SK-N-SH treated with all-trans-retinoic acid at 6 μM for 48 hours (cell line): ENCODE measurements around the gene MAPKBP1.

ENCODE experiments used
- ATAC-seq: fragments of 200-7000 bp; cut with Tn5 transposase; 3 replicates; pipeline ENCODE4 v1.9.1; 2020; ENCODE audit warnings: mild to moderate bottlenecking, moderate library complexity
- ARNTL ChIP-seq: fragments of 450-650 bp; formaldehyde crosslinking; IDR thresholded peaks from 2 replicates; pipeline ENCODE4 v1.5.0; 2020; ENCODE audit warnings: low read depth, mild to moderate bottlenecking, moderate library complexity, borderline replicate concordance
- BACH2 ChIP-seq: fragments of 250-450 bp; sonication (Bioruptor Pico); IDR thresholded peaks from 2 replicates; pipeline ENCODE4 v1.9.0; 2021; ENCODE audit warnings: mild to moderate bottlenecking, borderline replicate concordance
- CSDC2 ChIP-seq: fragments of 250-450 bp; sonication (Bioruptor Pico); IDR thresholded peaks from 2 replicates; pipeline ENCODE4 v1.5.0; 2020; ENCODE audit warnings: mild to moderate bottlenecking, moderate library complexity
- GLIS3 ChIP-seq: fragments of 250-450 bp; sonication (Bioruptor Pico); IDR thresholded peaks from 2 replicates; pipeline ENCODE4 v1.5.0; 2020; ENCODE audit warnings: mild to moderate bottlenecking, moderate library complexity
- ISL1 ChIP-seq: fragments of 250-450 bp; sonication (Bioruptor Pico); IDR thresholded peaks from 2 replicates; pipeline ENCODE4 v2.1.2; 2022; ENCODE audit warnings: mild to moderate bottlenecking, moderate library complexity
- OSR1 ChIP-seq: fragments of 250-450 bp; sonication (Bioruptor Pico); IDR thresholded peaks from 2 replicates; pipeline ENCODE4 v1.8.0; 2022; ENCODE audit warnings: moderate library complexity, mild to moderate bottlenecking, inconsistent platforms
- PPARA ChIP-seq: fragments of 250-450 bp; sonication (Bioruptor Pico); IDR thresholded peaks from 2 replicates; pipeline ENCODE4 v1.5.0; 2020; ENCODE audit warnings: mild to moderate bottlenecking, borderline replicate concordance
- SNAI2 ChIP-seq: fragments of 250-450 bp; sonication (Bioruptor Pico); IDR thresholded peaks from 2 replicates; pipeline ENCODE4 v1.5.0; 2020; ENCODE audit warnings: mild to moderate bottlenecking, moderate library complexity
- TCF4 ChIP-seq: fragments of 250-450 bp; sonication (Bioruptor Pico); IDR thresholded peaks from 2 replicates; pipeline ENCODE4 v1.8.0; 2021; ENCODE audit warnings: mild to moderate bottlenecking, moderate library complexity, borderline replicate concordance
- TOX ChIP-seq: fragments of 250-450 bp; sonication (Bioruptor Pico); IDR thresholded peaks from 2 replicates; pipeline ENCODE4 v1.8.0; 2021; ENCODE audit warnings: mild to moderate bottlenecking, moderate library complexity, borderline replicate concordance
- ZFP3 ChIP-seq: fragments of 250-450 bp; sonication (Bioruptor Pico); IDR thresholded peaks from 2 replicates; pipeline ENCODE4 v1.5.0; 2020; ENCODE audit warnings: mild to moderate bottlenecking, moderate library complexity
- ZFP30 ChIP-seq: fragments of 450-650 bp; formaldehyde crosslinking; IDR thresholded peaks from 2 replicates; pipeline ENCODE4 v1.5.0; 2022; ENCODE audit warnings: mild to moderate bottlenecking, moderate library complexity
- ZNF565 ChIP-seq: fragments of 450-650 bp; formaldehyde crosslinking; conservative IDR thresholded peaks from 2 replicates; pipeline ENCODE4 v1.5.0; 2020; ENCODE audit warnings: low read depth, mild to moderate bottlenecking, moderate library complexity
- ZNF70 ChIP-seq: fragments of 450-650 bp; formaldehyde crosslinking; IDR thresholded peaks from 2 replicates; pipeline ENCODE4 v1.5.0; 2020; ENCODE audit warnings: mild to moderate bottlenecking, moderate library complexity
- ZNF8 ChIP-seq: fragments of 450-650 bp; formaldehyde crosslinking; IDR thresholded peaks from 2 replicates; pipeline ENCODE4 v1.5.0; 2020; ENCODE audit warnings: mild to moderate bottlenecking, moderate library complexity
- TF ChIP-seq, protein P1 (sequence below): fragments of 250-450 bp; sonication (Bioruptor Pico); IDR thresholded peaks from 2 replicates; pipeline ENCODE4 v1.5.1; 2021; ENCODE audit warnings: mild to moderate bottlenecking, moderate library complexity
- TF ChIP-seq, protein P2 (sequence below): fragments of 250-450 bp; sonication (Bioruptor Pico); IDR thresholded peaks from 2 replicates; pipeline ENCODE4 v1.8.0; 2020; ENCODE audit warnings: mild to moderate bottlenecking, moderate library complexity, borderline replicate concordance
- TF ChIP-seq, protein P3 (sequence below): fragments of 250-450 bp; sonication (Bioruptor Pico); IDR thresholded peaks from 2 replicates; pipeline ENCODE4 v1.8.0; 2021; ENCODE audit warnings: low read depth, mild to moderate bottlenecking, moderate library complexity, borderline replicate concordance
- TF ChIP-seq, protein P4 (sequence below): fragments of 250-450 bp; sonication (Bioruptor Pico); IDR thresholded peaks from 2 replicates; pipeline ENCODE4 v1.5.1; 2020; ENCODE audit warnings: low read depth, mild to moderate bottlenecking, moderate library complexity

The MAPKBP1 gene

DNA sequence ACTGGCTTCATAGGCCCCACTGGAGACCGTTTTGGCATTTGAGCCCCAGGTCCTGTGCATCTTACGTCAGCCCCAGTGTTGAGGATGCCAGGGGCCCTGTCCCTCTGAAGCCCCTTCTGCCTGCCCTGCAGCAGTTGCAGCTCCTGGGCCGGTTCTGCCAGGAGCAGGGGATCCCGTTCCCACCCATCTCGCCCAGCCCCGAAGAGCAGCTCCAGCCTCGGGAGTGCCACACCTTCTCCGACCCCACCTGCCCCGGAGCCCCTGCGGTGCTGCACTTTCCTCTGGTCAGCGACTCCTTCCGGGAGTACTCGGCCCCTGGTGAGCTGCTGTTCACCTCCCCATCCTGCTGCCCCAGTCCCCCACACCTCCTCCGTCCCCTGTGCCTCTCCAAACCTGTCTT lies 72.9 kb downstream of the MAPKBP1 start:
- ATAC-seq, result no peak
- TF ChIP-seq ARNTL (CRISPR knock-in tag) (no peak), ZFP30 (CRISPR knock-in tag) (no peak), TCF4 (no peak), CSDC2 (no peak), TOX (no peak), SNAI2 (CRISPR knock-in tag) (no peak), ISL1 (CRISPR knock-in tag) (no peak), BACH2 (no peak), ZNF8 (CRISPR knock-in tag) (no peak)
- TF ChIP-seq, protein P1, sequence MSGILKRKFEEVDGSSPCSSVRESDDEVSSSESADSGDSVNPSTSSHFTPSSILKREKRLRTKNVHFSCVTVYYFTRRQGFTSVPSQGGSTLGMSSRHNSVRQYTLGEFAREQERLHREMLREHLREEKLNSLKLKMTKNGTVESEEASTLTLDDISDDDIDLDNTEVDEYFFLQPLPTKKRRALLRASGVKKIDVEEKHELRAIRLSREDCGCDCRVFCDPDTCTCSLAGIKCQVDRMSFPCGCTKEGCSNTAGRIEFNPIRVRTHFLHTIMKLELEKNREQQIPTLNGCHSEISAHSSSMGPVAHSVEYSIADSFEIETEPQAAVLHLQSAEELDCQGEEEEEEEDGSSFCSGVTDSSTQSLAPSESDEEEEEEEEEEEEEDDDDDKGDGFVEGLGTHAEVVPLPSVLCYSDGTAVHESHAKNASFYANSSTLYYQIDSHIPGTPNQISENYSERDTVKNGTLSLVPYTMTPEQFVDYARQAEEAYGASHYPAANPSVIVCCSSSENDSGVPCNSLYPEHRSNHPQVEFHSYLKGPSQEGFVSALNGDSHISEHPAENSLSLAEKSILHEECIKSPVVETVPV (CRISPR knock-in tag), result no peak

DNA sequence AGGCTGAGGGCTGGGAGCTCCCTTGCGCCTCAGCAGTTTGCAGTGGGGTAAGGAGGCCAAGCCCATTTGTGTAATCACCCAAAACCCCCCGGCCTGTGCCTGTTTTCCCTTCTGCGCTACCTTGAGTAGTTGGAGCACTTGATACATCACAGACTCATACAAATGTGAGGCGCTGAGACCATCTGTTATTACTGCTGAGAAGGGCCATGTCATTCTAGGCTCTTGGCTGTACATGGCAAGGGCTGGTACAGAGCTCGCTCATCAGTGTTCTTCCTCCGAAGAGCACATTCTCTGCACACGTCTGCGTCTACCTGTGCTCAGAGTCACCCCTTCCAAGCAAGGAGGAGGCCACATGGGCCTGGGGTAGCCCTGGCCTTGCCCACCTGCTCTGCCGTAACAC lies 73.7 kb downstream of the MAPKBP1 start:
- no peak for ATAC-seq
- TF ChIP-seq OSR1, result no peak
- TF ChIP-seq SNAI2 (CRISPR knock-in tag), result no peak
- TF ChIP-seq ISL1 (CRISPR knock-in tag), result no peak
- no peak for TF ChIP-seq ARNTL (CRISPR knock-in tag)
- no peak for TF ChIP-seq ZNF70 (CRISPR knock-in tag)
- TF ChIP-seq, protein P2, sequence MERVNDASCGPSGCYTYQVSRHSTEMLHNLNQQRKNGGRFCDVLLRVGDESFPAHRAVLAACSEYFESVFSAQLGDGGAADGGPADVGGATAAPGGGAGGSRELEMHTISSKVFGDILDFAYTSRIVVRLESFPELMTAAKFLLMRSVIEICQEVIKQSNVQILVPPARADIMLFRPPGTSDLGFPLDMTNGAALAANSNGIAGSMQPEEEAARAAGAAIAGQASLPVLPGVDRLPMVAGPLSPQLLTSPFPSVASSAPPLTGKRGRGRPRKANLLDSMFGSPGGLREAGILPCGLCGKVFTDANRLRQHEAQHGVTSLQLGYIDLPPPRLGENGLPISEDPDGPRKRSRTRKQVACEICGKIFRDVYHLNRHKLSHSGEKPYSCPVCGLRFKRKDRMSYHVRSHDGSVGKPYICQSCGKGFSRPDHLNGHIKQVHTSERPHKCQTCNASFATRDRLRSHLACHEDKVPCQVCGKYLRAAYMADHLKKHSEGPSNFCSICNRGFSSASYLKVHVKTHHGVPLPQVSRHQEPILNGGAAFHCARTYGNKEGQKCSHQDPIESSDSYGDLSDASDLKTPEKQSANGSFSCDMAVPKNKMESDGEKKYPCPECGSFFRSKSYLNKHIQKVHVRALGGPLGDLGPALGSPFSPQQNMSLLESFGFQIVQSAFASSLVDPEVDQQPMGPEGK (CRISPR knock-in tag), result no peak
- no peak for TF ChIP-seq CSDC2
- TF ChIP-seq, protein P3, sequence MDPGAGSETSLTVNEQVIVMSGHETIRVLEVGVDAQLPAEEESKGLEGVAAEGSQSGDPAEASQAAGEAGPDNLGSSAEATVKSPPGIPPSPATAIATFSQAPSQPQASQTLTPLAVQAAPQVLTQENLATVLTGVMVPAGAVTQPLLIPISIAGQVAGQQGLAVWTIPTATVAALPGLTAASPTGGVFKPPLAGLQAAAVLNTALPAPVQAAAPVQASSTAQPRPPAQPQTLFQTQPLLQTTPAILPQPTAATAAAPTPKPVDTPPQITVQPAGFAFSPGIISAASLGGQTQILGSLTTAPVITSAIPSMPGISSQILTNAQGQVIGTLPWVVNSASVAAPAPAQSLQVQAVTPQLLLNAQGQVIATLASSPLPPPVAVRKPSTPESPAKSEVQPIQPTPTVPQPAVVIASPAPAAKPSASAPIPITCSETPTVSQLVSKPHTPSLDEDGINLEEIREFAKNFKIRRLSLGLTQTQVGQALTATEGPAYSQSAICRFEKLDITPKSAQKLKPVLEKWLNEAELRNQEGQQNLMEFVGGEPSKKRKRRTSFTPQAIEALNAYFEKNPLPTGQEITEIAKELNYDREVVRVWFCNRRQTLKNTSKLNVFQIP (CRISPR knock-in tag), result no peak
- TF ChIP-seq TCF4, result no peak
- no peak for TF ChIP-seq GLIS3

DNA sequence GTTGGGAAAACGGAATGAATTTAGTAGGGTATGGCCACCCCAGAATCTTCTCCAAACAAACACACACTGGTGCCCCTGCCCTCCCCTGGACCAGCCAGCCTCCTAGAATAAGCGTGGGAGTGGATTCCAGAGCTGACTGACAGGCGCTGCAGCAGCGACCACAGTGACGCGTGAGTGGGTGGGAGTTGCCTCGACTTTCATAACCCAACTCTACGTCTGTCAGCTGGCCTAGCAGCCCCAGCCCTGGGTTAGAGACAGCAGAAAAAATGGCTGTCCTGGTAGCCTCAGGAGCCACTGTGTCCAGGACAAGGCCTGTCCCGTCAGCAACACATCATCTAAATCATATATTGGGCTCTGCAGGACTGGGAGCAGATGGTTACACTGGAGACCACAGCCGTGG lies 74.3 kb downstream of the MAPKBP1 start:
- TF ChIP-seq ZFP3 (CRISPR knock-in tag), result no peak
- TF ChIP-seq SNAI2 (CRISPR knock-in tag), result no peak
- TF ChIP-seq ZNF70 (CRISPR knock-in tag), result no peak
- no peak for TF ChIP-seq PPARA (CRISPR knock-in tag)
- TF ChIP-seq ZFP30 (CRISPR knock-in tag), result no peak
- TF ChIP-seq ZNF565, result no peak
- TF ChIP-seq, protein P1 (CRISPR knock-in tag), result no peak
- TF ChIP-seq, protein P2 (CRISPR knock-in tag), result no peak
- TF ChIP-seq, protein P4, sequence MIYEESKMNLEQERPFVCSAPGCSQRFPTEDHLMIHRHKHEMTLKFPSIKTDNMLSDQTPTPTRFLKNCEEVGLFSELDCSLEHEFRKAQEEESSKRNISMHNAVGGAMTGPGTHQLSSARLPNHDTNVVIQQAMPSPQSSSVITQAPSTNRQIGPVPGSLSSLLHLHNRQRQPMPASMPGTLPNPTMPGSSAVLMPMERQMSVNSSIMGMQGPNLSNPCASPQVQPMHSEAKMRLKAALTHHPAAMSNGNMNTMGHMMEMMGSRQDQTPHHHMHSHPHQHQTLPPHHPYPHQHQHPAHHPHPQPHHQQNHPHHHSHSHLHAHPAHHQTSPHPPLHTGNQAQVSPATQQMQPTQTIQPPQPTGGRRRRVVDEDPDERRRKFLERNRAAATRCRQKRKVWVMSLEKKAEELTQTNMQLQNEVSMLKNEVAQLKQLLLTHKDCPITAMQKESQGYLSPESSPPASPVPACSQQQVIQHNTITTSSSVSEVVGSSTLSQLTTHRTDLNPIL (CRISPR knock-in tag), result no peak
- TF ChIP-seq, protein P3 (CRISPR knock-in tag), result no peak
- ATAC-seq, result no peak
